Activated naive CD4-positive, alpha-beta T cell treated with anti-CD3 and anti-CD28 coated beads for 36 hours (primary cell): ENCODE results near the gene ZNF77. TPM values are rescaled to one million over a fixed set of nuclear protein-coding genes. Genes with fewer than 3 reads are reported as not detected.

Source experiments
- total RNA-seq, 2 experiments: library from RNA; stranded (reverse); gene quantifications; one replicate each; pipeline ENCODE4 v1.2.3, GENCODE V29; 2021

The ZNF77 gene
- total RNA-seq, 2 experiments from 2014 or later = 3.7 to 3.9 TPM

Other genes starting within 250 kb of the ZNF77 start
- gene GNG7, start 242.3 kb downstream of the ZNF77 start, total RNA-seq = 1 to 10 TPM in 1 of 2 experiments, under 1 TPM in 1; 0.74 to 1.1 TPM
- gene DIRAS1, start 223.6 kb downstream of the ZNF77 start, total RNA-seq = under 1 TPM; 0.07 to 0.24 TPM
- gene SLC39A3, start 205.0 kb downstream of the ZNF77 start, total RNA-seq = 10 to 100 TPM; 20.1 to 23.2 TPM
- 10 to 100 TPM; 44.3 to 44.6 TPM for gene SGTA, start 161.7 kb downstream of the ZNF77 start, total RNA-seq
- 100 to 1,000 TPM; 113 TPM for gene THOP1, start 159.5 kb downstream of the ZNF77 start, total RNA-seq
- gene ZNF554, start 125.1 kb downstream of the ZNF77 start, total RNA-seq = 1 to 10 TPM; 1.2 to 1.4 TPM
- gene ZNF555, start 103.5 kb downstream of the ZNF77 start, total RNA-seq = 1 to 10 TPM; 1.7 to 3.0 TPM
- not detected for gene ZNF556, start 77.6 kb downstream of the ZNF77 start, total RNA-seq
- gene ZNF57, start 44.0 kb downstream of the ZNF77 start, total RNA-seq = 1 to 10 TPM; 3.9 to 4.7 TPM
- 1 to 10 TPM in 1 of 2 experiments, under 1 TPM in 1; 0.52 to 1.6 TPM for gene TLE6, start 32.6 kb upstream of the ZNF77 start, total RNA-seq
- gene TLE2, start 84.3 kb upstream of the ZNF77 start, total RNA-seq = 1 to 10 TPM; 6.5 to 7.2 TPM
- 100 to 1,000 TPM; 326 to 354 TPM for gene TLE5, start 117.5 kb upstream of the ZNF77 start, total RNA-seq
- gene GNA11, start 149.4 kb upstream of the ZNF77 start, total RNA-seq = 10 to 100 TPM; 10.9 to 11.2 TPM
- gene GNA15, start 191.1 kb upstream of the ZNF77 start, total RNA-seq = 10 to 100 TPM; 26.6 to 28.4 TPM
- gene S1PR4, start 233.8 kb upstream of the ZNF77 start, total RNA-seq = 10 to 100 TPM; 22.4 to 24.1 TPM
- 10 to 100 TPM; 38.4 to 42.9 TPM for gene NCLN, start 241.0 kb upstream of the ZNF77 start, total RNA-seq